H1 (cell line): Measurements from ENCODE around the gene GRID2. TPM values are rescaled to one million over a fixed set of nuclear protein-coding genes. Genes with fewer than 3 reads are reported as not detected.

ENCODE experiments used
- CTCF ChIA-PET: fragments of 300-600 bp; sonication (Branson Sonifier 250); formaldehyde crosslinking; loops from one replicate; lab custom pipeline; 2021; ENCODE audit not compliant: partially characterized antibody; lab: Charles Lee
- POLR2A ChIA-PET: fragments of 300-600 bp; sonication (Branson Sonifier 250); formaldehyde crosslinking; loops from one replicate; lab custom pipeline; 2021; ENCODE audit warnings: inconsistent platforms; ENCODE audit not compliant: partially characterized antibody; lab: Charles Lee
- DNase-seq, 2 experiments: peaks; one replicate each; pipeline versions ENCODE4 v3.0.0 to v3.0.0-alpha.2; 2010 to 2022; ENCODE audit warnings: low spot score in 2 of 2, low read depth in 1 of 2, mixed read lengths in 1 of 2
- FAIRE-seq: peaks from 2 replicates; lab custom pipeline; 2011; peaks lifted over from hg19 to GRCh38; lab: Jason Lieb, UNC
- H2AFZ ChIP-seq: 2 replicates; pipeline ENCODE4 v1.8.1; 2012; ENCODE audit warnings: low read length, inconsistent platforms
- H2AK5ac ChIP-seq: 2 replicates; pipeline ENCODE4 v1.6.1; 2013; ENCODE audit warnings: low read depth, low read length
- H2BK120ac ChIP-seq: replicated peaks from 2 replicates; pipeline ENCODE3; 2013; ENCODE audit warnings: low read depth, low read length, inconsistent platforms
- H2BK12ac ChIP-seq: 2 replicates; pipeline ENCODE4 v1.6.1; 2013; ENCODE audit warnings: low read depth, low read length
- H2BK15ac ChIP-seq: 2 replicates; pipeline ENCODE4 v1.6.1; 2013; ENCODE audit warnings: low read length
- H2BK20ac ChIP-seq: 2 replicates; pipeline ENCODE4 v1.6.1; 2013; ENCODE audit warnings: low read length
- H2BK5ac ChIP-seq: 2 replicates; pipeline ENCODE4 v1.6.1; 2013; ENCODE audit warnings: low read depth, low read length
- H3K14ac ChIP-seq: 2 replicates; pipeline ENCODE4 v1.6.1; 2013; ENCODE audit warnings: inconsistent platforms; ENCODE audit not compliant: insufficient read length
- H3K18ac ChIP-seq: 2 replicates; pipeline ENCODE4 v1.6.1; 2013; ENCODE audit warnings: low read length; ENCODE audit errors: extremely low read depth
- H3K23ac ChIP-seq: 2 replicates; pipeline ENCODE4 v1.6.1; 2013; ENCODE audit warnings: inconsistent platforms; ENCODE audit not compliant: insufficient read length
- H3K23me2 ChIP-seq: 2 replicates; pipeline ENCODE4 v1.6.1; 2013; ENCODE audit warnings: low read depth, low read length
- H3K27ac ChIP-seq: 2 replicates; pipeline ENCODE4 v1.6.1; 2011; ENCODE audit warnings: low read depth, low read length, inconsistent platforms
- H3K27me3 ChIP-seq, 4 experiments: replicated peaks in 1 of 4; 1 replicate in 1 of 4; 2 replicates in 3 of 4; pipeline versions ENCODE4 v1.6.1 to v1.8.1; 2011 to 2013; ENCODE audit warnings: low read length in 3 of 4, mild to moderate bottlenecking in 3 of 4, inconsistent platforms in 2 of 4, mixed read lengths in 2 of 4, moderate library complexity in 1 of 4; ENCODE audit not compliant: control insufficient read depth in 3 of 4, insufficient read depth in 3 of 4; ENCODE audit errors: extremely low read depth in 1 of 4
- H3K36me3 ChIP-seq, 4 experiments: 2 replicates each; pipeline versions ENCODE4 v1.6.1 to v1.8.1; 2011 to 2013; ENCODE audit warnings: mild to moderate bottlenecking in 4 of 4, low read length in 3 of 4, moderate library complexity in 2 of 4, control low read depth in 1 of 4, inconsistent platforms in 1 of 4; ENCODE audit not compliant: insufficient read depth in 4 of 4, control insufficient read depth in 2 of 4
- H3K4ac ChIP-seq: replicated peaks from 2 replicates; pipeline ENCODE3; 2013; ENCODE audit warnings: low read length, low read depth, mixed read lengths, inconsistent platforms; ENCODE audit not compliant: insufficient read length
- H3K4me1 ChIP-seq, 4 experiments: replicated peaks in 1 of 4; 1 replicate in 1 of 4; 2 replicates in 3 of 4; pipeline versions ENCODE4 v1.6.1 to v1.8.1; 2011 to 2013; ENCODE audit warnings: low read length in 3 of 4, inconsistent platforms in 2 of 4, mixed read lengths in 1 of 4; ENCODE audit not compliant: insufficient read depth in 4 of 4, control insufficient read depth in 3 of 4
- H3K4me2 ChIP-seq, 2 experiments: 2 replicates each; pipeline versions ENCODE4 v1.6.1 to v1.8.1; 2011 to 2013; ENCODE audit warnings: low read depth in 2 of 2, low read length in 2 of 2, control low read depth in 1 of 2, inconsistent platforms in 1 of 2, mild to moderate bottlenecking in 1 of 2; ENCODE audit not compliant: insufficient read depth in 1 of 2
- H3K4me3 ChIP-seq, 4 experiments: fragments of 200-600, 300-600 bp in 1 of 4; sonication (generic), shearing (Covaris generic), sonication (Bioruptor Twin) in 1 of 4; 2 replicates each; pipeline versions ENCODE4 v1.5.1 to v1.8.1; 2011 to 2016; ENCODE audit warnings: low read length in 4 of 4, low read depth in 3 of 4, control low read depth in 2 of 4, inconsistent platforms in 2 of 4, mild to moderate bottlenecking in 2 of 4, mixed read lengths in 1 of 4, moderate library complexity in 1 of 4; ENCODE audit not compliant: insufficient read depth in 2 of 4; ENCODE audit errors: extremely low read depth in 1 of 4
- H3K56ac ChIP-seq: replicated peaks from 2 replicates; pipeline ENCODE3; 2013; ENCODE audit warnings: low read depth, mild to moderate bottlenecking, mixed read lengths, low read length, inconsistent platforms; ENCODE audit not compliant: insufficient read length
- H3K79me1 ChIP-seq: 2 replicates; pipeline ENCODE4 v1.6.1; 2013; ENCODE audit warnings: low read depth, low read length, control low read depth
- H3K79me2 ChIP-seq, 2 experiments: 2 replicates each; pipeline versions ENCODE4 v1.6.1 to v1.8.1; 2012 to 2013; ENCODE audit warnings: low read length in 2 of 2, mild to moderate bottlenecking in 2 of 2, inconsistent platforms in 1 of 2; ENCODE audit not compliant: insufficient read depth in 2 of 2, control insufficient read depth in 1 of 2
- H3K9ac ChIP-seq, 4 experiments: replicated peaks in 1 of 4; 1 replicate in 1 of 4; 2 replicates in 3 of 4; pipeline versions ENCODE4 v1.6.1 to v1.8.1; 2011 to 2013; ENCODE audit warnings: low read depth in 3 of 4, low read length in 3 of 4, control low read depth in 2 of 4, mild to moderate bottlenecking in 2 of 4, moderate library complexity in 2 of 4, inconsistent platforms in 1 of 4; ENCODE audit errors: extremely low read depth in 1 of 4
- H3K9me3 ChIP-seq, 2 experiments: 2 replicates each; pipeline versions ENCODE4 v1.6.1 to v1.8.1; 2012 to 2013; ENCODE audit warnings: mild to moderate bottlenecking in 2 of 2, moderate library complexity in 2 of 2, control low read depth in 1 of 2, inconsistent platforms in 1 of 2, low read depth in 1 of 2, low read length in 1 of 2, mixed read lengths in 1 of 2; ENCODE audit not compliant: insufficient read depth in 2 of 2
- H4K20me1 ChIP-seq, 2 experiments: replicated peaks in 1 of 2; 2 replicates each; pipeline versions ENCODE3 to v1.8.1; 2011 to 2013; ENCODE audit warnings: inconsistent platforms in 2 of 2, low read length in 2 of 2, mild to moderate bottlenecking in 1 of 2; ENCODE audit not compliant: insufficient read depth in 2 of 2, control insufficient read depth in 1 of 2
- H4K5ac ChIP-seq: 2 replicates; pipeline ENCODE4 v1.6.1; 2013; ENCODE audit warnings: low read length, low read depth, mixed read lengths, inconsistent platforms; ENCODE audit not compliant: insufficient read length
- H4K8ac ChIP-seq: 2 replicates; pipeline ENCODE4 v1.8.0; 2013; ENCODE audit warnings: mild to moderate bottlenecking, moderate library complexity, low read length, inconsistent platforms; ENCODE audit not compliant: insufficient read depth; ENCODE audit errors: extremely low read depth
- H4K91ac ChIP-seq: replicated peaks from 2 replicates; pipeline ENCODE3; 2013; ENCODE audit warnings: low read length, mixed read lengths, inconsistent platforms; ENCODE audit not compliant: insufficient read length
- BRCA1 ChIP-seq: IDR thresholded peaks from 2 replicates; pipeline ENCODE4 v1.6.1; 2012; ENCODE audit warnings: low read depth, low read length, improper control_type of control experiment
- CBX5 ChIP-seq: fragments of 300-800, 300-1000 bp; sonication (generic); IDR thresholded peaks from 2 replicates; pipeline ENCODE4 v1.7.1; 2016; ENCODE audit warnings: antibody characterized with exemption, low read length, low read depth
- CBX8 ChIP-seq: fragments of 300-800, 300-1000 bp; sonication (generic); IDR thresholded peaks from 2 replicates; pipeline ENCODE4 v1.7.1; 2016; ENCODE audit warnings: low read depth, low read length, borderline replicate concordance
- GTF2F1 ChIP-seq: IDR thresholded peaks from 2 replicates; pipeline ENCODE4 v1.6.1; 2012; ENCODE audit warnings: low read depth, low read length, improper control_type of control experiment, borderline replicate concordance
- HDAC2 ChIP-seq, 2 experiments: fragments of 300-600 bp in 1 of 2; sonication (generic) in 1 of 2; IDR thresholded peaks; 2 replicates each; pipeline ENCODE4 v1.6.1; 2011 to 2012; ENCODE audit warnings: low read depth in 2 of 2, low read length in 2 of 2, mild to moderate bottlenecking in 2 of 2, moderate library complexity in 2 of 2, borderline replicate concordance in 1 of 2, inconsistent platforms in 1 of 2
- HDAC6 ChIP-seq: IDR thresholded peaks from one replicate; pipeline ENCODE4 v1.7.1; 2012; ENCODE audit warnings: low read depth, mild to moderate bottlenecking, inconsistent platforms, low read length, moderate library complexity
- JUND ChIP-seq: IDR thresholded peaks from 2 replicates; pipeline ENCODE4 v1.6.1; 2011; ENCODE audit warnings: mild to moderate bottlenecking, improper control_type of control experiment, low read length
- MAX ChIP-seq: IDR thresholded peaks from 2 replicates; pipeline ENCODE4 v1.6.1; 2012; ENCODE audit warnings: inconsistent platforms
- NRF1 ChIP-seq: IDR thresholded peaks from 2 replicates; pipeline ENCODE4 v1.6.1; 2011; ENCODE audit warnings: mild to moderate bottlenecking, low read depth, low read length, improper control_type of control experiment
- POLR2A ChIP-seq, 2 experiments: IDR thresholded peaks; 1 replicate in 1 of 2; 2 replicates in 1 of 2; pipeline ENCODE4 v1.6.1; 2011; ENCODE audit warnings: low read depth in 2 of 2, low read length in 2 of 2, mild to moderate bottlenecking in 2 of 2; ENCODE audit errors: control extremely low read depth in 1 of 2
- RAD21 ChIP-seq, 2 experiments: IDR thresholded peaks in 1 of 2; conservative IDR thresholded peaks in 1 of 2; 2 replicates each; pipeline ENCODE4 v1.6.1; 2011; ENCODE audit warnings: low read depth in 2 of 2, low read length in 2 of 2, improper control_type of control experiment in 1 of 2, inconsistent platforms in 1 of 2, mild to moderate bottlenecking in 1 of 2, moderate library complexity in 1 of 2
- RNF2 ChIP-seq: fragments of 200-900, 300-1000 bp; sonication (generic); IDR thresholded peaks from 2 replicates; pipeline ENCODE4 v1.7.1; 2016; ENCODE audit warnings: borderline replicate concordance, low read depth, mild to moderate bottlenecking, antibody characterized with exemption, low read length; ENCODE audit not compliant: poor library complexity, severe bottlenecking; ENCODE audit errors: missing control alignments
- SP2 ChIP-seq: IDR thresholded peaks from 2 replicates; pipeline ENCODE4 v1.6.1; 2012; ENCODE audit warnings: mild to moderate bottlenecking, low read length, inconsistent platforms
- whole genome bisulfite sequencing, 2 experiments: shearing (Covaris generic) in 1 of 2; methylation state at CpG; one replicate each; pipeline versions ENCODE4 v1.1.6 to v1.1.7; 2013 to 2015; ENCODE audit warnings: low lambda C conversion rate in 2 of 2, mixed read lengths in 2 of 2, inconsistent platforms in 1 of 2, low coverage in 1 of 2, missing lambda C conversion rate in 1 of 2; ENCODE audit not compliant: insufficient replicate concordance in 2 of 2, insufficient coverage in 1 of 2, insufficient read length in 1 of 2; ENCODE audit errors: extremely low coverage in 1 of 2, missing lambda C conversion rate in 1 of 2; 5-methylcytosine and 5-hydroxymethylcytosine counted together
- polyA plus RNA-seq, 7 experiments: library from polyadenylated mRNA; depleted of rRNA in 3 of 7; stranded (reverse) in 5 of 7; unstranded in 2 of 7; fragments of >200 nt in 5 of 7; fragments of 200-250 nt in 2 of 7; gene quantifications; 1 replicate in 5 of 7; 2 replicates in 1 of 7; 4 replicates in 1 of 7; pipeline versions ENCODE4 v1.2.1 to v1.2.3, GENCODE V29; 2011 to 2013; ENCODE audit warnings: missing spikeins in 2 of 7, mixed read lengths in 2 of 7
- total RNA-seq: library from RNA; stranded (reverse); fragmentation: NEBNext Ultra II Directional; extraction: Animal tissue kit (Norgen Biotek cat#: 25700); gene quantifications from 2 replicates; pipeline ENCODE4 v1.2.1, GENCODE V29; 2021

The GRID2 gene
- total and polyA plus RNA-seq, 2 of the 8 experiments (the other 6 are each of a cell fraction or from before 2014, with no cell fraction given), result 31.1 to 81.9 TPM

- TF ChIP-seq BRCA1 (no peak), SP2 (no peak), MAX (no peak), RAD21 (IDR thresholded peaks at IDR 0.05 in 1 of 2, conservative IDR thresholded peaks at IDR 0.05 in 1 of 2; ENCODE audit: low read depth in 2 of 2, low read length in 2 of 2) (no peak), HDAC6 (no peak), GTF2F1 (no peak), RNF2 (no peak), CBX8 (no peak), HDAC2 (IDR thresholded peaks at IDR 0.05; ENCODE audit: borderline replicate concordance in 1 of 2, low read depth in 2 of 2, low read length in 2 of 2) (no peak), CBX5 (no peak), NRF1 (no peak), POLR2A (IDR thresholded peaks at IDR 0.05; ENCODE audit: control extremely low read depth in 1 of 2, low read depth in 2 of 2, low read length in 2 of 2) (no peak), JUND (no peak)
- TF ChIP-seq, all 59 proteins: peak for 0
- no peak for DNase-seq
- no peak overlapping the region for H4K5ac ChIP-seq
- POLR2A ChIA-PET, result no interaction called here
- H3K23ac ChIP-seq, result no peak overlapping the region
- H2AFZ ChIP-seq, result no peak overlapping the region
- H3K14ac ChIP-seq, result no peak overlapping the region
- CTCF ChIA-PET, result interaction anchor here (1.7 kb wide), 1 partner anchor 65 kb away, joined by 3 read pairs; no protein-coding TSS in a partner anchor
- no peak overlapping the region for H2AK5ac ChIP-seq
- no peak overlapping the region for H2BK15ac ChIP-seq
- H4K91ac ChIP-seq, result no peak overlapping the region
- 94% methylated on average over 3 of the region's 3 CpGs; no CpG with 5 or more reads in 1 of the 2 experiments for WGBS, 2 experiments
- H3K27ac ChIP-seq, result no peak overlapping the region
- no peak overlapping the region for H2BK20ac ChIP-seq
- no peak overlapping the region for H2BK5ac ChIP-seq
- no peak overlapping the region for H3K4me3 ChIP-seq
- FAIRE-seq, result no peak
- no peaks in the 10 kb centered on the region for H4K20me1 ChIP-seq
- H3K56ac ChIP-seq, result no peak overlapping the region
- no peak overlapping the region for H2BK120ac ChIP-seq
- no peak overlapping the region for H2BK12ac ChIP-seq
- no peaks in the 10 kb centered on the region for H3K79me1 ChIP-seq
- no peak overlapping the region for H3K4me2 ChIP-seq
- peaks cover 0 to 3% (median 0%) of the 10 kb centered on the region in 4 experiments; a peak in 2 of 7 replicates for H3K4me1 ChIP-seq
- no peaks in the 10 kb centered on the region for H3K23me2 ChIP-seq
- no peaks in the 10 kb centered on the region for H3K27me3 ChIP-seq
- no peak overlapping the region for H4K8ac ChIP-seq
- no peaks in the 10 kb centered on the region for H3K79me2 ChIP-seq
- H3K18ac ChIP-seq, result no peak overlapping the region
- no peak overlapping the region for H3K9ac ChIP-seq
- no peaks in the 10 kb centered on the region for H3K9me3 ChIP-seq
- H3K4ac ChIP-seq, result no peak overlapping the region
- H3K36me3 ChIP-seq, result peaks cover 0 to 2% (median 0%) of the 10 kb centered on the region in 4 experiments; a peak in 1 of 8 replicates
Measured at GRCh38 chr4:93775551-93775950, 1471.8 kb downstream of the GRID2 start.
